CMK (cell line): ENCODE measurements around the gene BLACAT1.
"Not testable (repeated sequence)": the region's sequence is repeated elsewhere in the genome, so short reads cannot be mapped to it uniquely, and the experiment has no call there.

Source experiments
- DNase-seq: peaks from one replicate; pipeline ENCODE4 v3.0.0-alpha.2; 2010; ENCODE audit warnings: low read depth

The BLACAT1 gene

DNA sequence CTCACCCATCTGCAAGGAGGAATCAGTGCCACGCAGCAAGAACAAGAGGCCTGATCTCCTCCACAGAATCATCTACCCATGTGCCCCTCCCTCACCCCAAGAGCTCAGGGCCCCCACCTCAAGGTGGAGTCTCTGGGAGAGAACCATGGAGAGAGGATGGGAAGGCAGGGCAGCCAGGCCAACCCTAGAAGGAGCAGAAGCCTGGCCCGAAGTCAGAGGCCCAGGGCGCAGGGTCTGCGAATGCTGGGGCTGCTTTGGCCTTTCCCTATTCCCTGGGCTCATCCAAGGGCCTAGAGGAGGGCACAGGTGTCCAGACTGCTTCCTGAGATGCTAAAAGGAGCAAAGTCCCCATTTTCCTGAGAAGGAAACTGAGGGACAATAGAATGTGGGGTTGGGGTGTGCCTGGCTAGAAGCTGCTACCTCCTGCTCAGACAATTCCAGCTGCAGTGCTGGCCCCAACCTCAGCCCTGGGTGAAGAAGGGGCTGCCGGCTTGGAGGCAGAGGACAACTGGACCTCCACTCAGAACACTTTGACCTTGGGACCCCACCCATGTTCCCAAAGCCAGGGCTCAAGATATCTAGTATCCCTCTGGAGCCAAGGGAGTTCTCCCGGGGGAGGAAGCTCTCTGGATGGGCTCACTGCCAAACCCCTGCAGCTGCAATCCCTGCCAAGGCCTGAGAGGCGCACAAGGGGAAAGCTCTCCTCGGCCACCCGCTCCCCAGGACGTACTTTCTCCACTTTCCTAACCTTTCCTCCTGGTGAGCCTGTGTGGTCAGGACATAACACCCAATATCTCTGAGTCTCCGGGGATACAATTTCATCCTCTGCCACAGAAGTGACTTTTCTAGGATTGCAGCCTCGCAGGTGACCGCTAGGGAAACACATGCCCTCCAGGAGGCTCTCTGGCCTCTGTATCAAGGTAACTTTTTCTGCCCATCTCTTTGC lies 17.4 kb downstream of the BLACAT1 start:
- no peak for DNase-seq

GRCh38 chr1:205437570-205437969 lies 18.3 kb downstream of the BLACAT1 start:
- DNase-seq = no peak

- DNase-seq = no peak
These were observed 19.0 kb downstream of the BLACAT1 start for GRCh38 chr1:205436776-205437410.

GRCh38 chr1:205435578-205436573 lies 20.0 kb downstream of the BLACAT1 start:
- DNase-seq = no peak

DNA sequence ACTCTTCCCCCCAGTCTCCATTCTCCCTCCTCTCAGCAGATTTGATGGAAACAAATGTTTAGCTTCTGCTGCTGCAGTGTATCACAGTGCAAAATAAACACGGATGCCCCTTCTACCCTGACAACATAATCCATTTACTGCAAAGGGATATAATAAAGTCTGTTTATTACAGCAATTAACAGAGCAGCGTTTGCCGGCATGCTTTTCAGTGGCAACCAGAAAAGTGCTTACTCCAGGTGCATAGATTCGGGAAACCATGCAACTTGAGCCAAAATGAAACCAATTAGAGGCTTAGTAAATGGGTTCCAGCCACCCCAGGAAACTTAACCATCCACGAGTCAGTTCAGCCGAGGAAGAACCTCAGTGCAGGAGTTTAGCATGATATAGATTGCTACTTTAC lies 21.1 kb downstream of the BLACAT1 start:
- DNase-seq = no peak

DNA sequence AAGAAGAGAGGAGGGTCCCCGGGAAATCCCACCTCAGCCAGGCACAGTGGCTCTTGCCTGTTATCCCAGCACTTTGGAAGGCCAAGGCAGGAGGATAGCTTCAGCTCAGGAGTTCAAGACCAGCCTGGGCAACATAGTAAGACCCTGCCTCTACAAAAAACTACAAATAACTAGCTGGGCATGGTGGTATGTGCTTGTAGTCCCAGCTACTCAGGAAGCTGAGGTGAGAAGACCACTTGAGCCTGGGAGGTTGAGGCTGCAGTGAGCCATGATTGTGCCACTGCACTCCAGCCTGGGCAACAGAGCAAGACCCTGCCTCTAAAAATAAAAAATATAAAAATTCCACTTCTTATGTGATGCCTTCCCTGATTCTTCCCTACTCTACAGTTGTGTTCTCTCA lies 23.2 kb downstream of the BLACAT1 start:
- not testable (repeated sequence) for DNase-seq

DNA sequence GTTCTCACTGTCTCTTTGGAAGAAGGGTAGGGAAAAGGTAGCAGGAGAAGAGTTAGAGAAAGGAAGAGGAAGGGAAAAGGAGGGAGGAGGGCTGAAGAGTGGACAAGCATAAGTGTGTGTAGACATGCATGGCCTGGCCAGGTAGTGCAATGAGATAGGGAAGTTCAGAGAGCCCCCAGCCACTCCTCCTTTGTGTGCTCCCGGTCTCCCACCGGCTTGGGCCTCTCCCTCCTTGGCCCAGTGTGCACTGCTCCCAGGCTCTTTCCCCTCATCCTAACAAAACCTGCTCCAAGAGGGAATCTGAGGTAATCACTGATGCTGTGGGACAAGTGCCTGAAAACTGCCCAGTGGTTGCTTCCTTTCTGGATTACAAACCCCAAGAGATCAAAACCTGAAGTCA lies 23.7 kb downstream of the BLACAT1 start:
- DNase-seq = no peak

DNA sequence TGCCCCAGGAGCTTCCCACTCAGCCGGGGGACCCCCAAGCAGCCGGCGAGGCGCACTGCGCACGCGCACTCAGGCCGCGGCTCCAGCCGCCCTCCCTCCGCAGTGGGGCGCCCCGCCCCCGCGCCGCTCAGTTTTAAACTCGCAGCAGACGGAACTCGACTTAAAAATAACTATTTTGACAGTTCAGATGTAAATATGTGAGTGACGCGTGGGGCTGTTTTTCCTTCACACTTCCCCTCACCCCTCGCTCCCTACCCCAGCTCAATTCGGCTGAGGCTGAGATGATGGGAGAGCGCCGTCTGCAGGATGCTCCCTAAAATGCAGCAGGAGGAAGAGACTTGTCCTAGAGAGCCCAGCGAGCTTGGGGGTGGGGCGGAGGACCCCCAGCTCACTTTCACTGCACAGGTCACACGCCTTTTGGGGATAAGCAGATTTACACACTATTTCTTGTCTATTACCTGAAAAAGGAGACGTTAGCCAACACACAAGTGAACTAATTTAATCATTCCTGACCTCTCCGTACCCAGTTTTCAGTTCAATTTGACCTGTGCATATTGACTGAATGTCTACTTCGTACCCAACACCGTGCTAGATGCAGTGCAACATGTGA lies 25.0 kb downstream of the BLACAT1 start:
- no peak for DNase-seq

GRCh38 chr1:205429762-205430695 lies 25.8 kb downstream of the BLACAT1 start:
- no peak for DNase-seq

GRCh38 chr1:205424901-205425600 lies 30.8 kb downstream of the BLACAT1 start:
- no peak for DNase-seq

DNA sequence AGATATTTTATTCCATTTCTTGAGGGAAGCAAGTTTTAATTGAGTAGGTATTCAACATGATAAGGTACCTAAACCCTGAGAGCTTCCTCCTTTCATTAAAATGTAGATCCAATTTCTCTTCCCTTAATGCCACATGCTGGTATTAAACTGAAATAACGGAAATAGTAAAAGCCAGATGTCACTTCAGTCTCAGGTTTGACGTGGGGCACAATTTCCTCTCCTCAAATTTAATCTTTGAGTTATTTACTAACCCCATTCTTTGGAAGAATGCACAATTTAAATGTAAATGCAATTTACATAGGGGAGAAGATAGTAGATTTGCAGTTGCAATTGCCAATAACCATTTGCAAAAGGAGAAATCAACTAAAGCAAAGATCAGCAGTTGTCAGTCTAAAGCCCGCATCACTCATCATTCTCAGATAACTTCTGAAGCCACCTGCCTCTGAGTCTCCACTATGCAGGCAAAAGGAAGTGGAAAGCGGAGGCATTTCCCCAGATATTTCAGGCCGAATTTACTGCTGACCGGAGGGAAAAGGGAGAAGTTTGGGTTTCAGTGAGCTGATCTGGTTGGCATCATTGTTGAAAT lies 31.9 kb downstream of the BLACAT1 start:
- no peak for DNase-seq

DNA sequence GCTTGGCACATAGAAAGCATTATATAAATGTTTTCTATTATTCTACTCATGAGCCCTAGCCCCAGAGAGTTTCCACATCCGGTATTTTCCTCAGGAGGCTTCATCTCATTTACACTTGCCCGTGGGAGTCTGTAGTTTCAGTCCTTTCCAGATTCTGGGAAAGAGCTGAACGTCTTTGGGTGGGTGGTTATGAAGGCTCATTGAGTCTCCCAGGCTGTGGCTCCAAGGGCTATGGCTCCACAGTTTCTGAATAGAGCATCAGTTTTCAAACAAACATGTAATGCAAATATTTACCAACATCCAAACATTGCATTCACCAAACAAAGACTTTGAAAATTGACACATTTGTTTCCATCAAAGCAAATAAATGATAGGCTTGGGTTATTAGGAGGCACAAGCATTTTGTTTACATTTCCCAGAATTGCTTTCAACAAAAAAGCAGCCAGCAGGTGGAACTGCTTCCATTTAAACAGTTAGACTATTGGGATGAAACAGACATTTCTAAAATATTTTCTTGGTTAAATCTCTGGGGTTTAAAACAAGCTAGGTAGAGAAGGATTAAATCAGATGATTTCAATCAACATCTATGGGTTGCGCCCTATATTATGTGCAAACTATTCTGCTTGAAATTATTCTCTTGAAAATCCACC lies 32.7 kb downstream of the BLACAT1 start:
- no peak for DNase-seq

GRCh38 chr1:205421798-205422197 lies 34.0 kb downstream of the BLACAT1 start, which contains the start of gene LEMD1:
Gene LEMD1, minus strand, starts transcription at chr1:205422056. Its CDS starts 1,520 bp downstream, at chr1:205420536.
- no peak for DNase-seq

- DNase-seq = no peak
These were observed 34.9 kb downstream of the BLACAT1 start for GRCh38 chr1:205420938-205421337.

GRCh38 chr1:205417870-205418635 lies 37.8 kb downstream of the BLACAT1 start:
- no peak for DNase-seq

DNA sequence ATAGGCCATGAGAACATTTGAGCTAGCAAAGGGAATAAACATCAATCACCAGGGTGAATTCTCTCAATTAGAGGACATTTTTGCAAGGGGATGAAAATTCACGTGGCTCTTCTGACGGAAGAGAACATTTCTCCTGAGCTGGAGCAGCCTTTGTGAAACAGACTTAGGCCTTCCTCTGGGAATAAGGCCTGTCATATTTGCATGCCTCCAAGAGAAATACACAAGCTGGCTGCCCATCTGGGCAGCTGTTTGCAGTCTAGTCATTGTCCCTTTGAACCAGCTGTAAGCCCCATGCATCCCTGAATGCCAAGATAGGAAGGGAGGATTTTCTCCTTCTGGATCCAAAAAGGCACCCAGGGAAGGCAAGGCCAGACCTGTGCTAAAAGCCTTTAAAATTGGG lies 39.5 kb downstream of the BLACAT1 start:
- DNase-seq = no peak

DNA sequence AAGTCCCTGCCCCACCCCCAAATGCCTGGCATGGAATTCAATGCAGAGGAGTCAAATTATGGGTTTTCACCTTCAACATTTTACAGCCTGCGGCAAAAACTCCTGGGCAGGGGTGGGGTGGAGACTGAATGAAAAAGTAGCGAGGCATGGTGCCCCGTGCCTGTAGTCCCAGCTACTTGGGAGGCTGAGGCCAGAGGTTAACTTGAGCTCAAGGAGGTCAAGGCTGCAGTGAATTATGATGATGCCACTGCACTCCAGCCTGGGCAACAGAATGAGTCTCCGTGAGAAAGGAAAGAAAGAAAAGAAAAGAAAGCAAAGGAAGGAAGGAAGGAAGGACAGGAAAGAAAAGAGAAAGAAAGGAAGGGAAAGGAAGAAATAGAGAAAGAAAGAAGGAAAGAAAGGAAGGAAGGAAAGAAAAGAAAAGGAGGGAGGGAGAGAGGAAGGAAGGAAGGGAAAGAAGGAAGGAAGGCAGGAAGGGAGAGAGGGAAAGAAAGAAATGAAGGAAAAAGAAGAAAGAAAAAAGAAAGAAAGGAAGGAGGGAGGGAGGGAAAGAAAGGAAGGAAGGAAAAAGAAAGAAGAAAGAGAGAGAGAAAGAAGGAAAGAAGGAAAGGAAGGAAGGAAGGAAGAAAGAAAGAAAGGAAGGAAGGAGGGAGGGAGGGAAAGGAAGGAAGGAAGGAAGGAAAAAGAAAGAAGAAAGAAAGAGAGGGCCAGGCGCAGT lies 45.1 kb downstream of the BLACAT1 start:
- DNase-seq = no peak
